ENCODE data around the gene SMPD4. TPM values are rescaled to one million over a fixed set of nuclear protein-coding genes. Genes with fewer than 3 reads are reported as not detected.
"Not testable (repeated sequence)": the region's sequence is repeated elsewhere in the genome, so short reads cannot be mapped to it uniquely, and the experiment has no call there.

SMPD4 gene
- total RNA-seq, 1 experiment from 2014 or later: 95.8 TPM

GRCh38 chr2:130152816-130153595 lies 28.4 kb downstream of the SMPD4 start:
- H3K9me3 Mint-ChIP-seq: no peaks in the 10 kb centered on the region
- H3K27ac Mint-ChIP-seq: no peak overlapping the region
- ChIA-PET CTCF (no interaction called here), POLR2A (no interaction called here)
- ATAC-seq (no peak), DNase-seq (ENCODE audit: low spot score) (no peak)
- H3K27me3 Mint-ChIP-seq (ENCODE audit: low read depth): no peaks in the 10 kb centered on the region
- H3K4me1 Mint-ChIP-seq: peaks cover 4% of the 10 kb centered on the region; the same call in 1 of the 2 replicates
- peaks cover 17% of the 10 kb centered on the region for H3K36me3 Mint-ChIP-seq
- no peak overlapping the region for H3K4me3 Mint-ChIP-seq
- TF ChIP-seq GRHL2 (CRISPR knock-in tag; IDR thresholded peaks at IDR 0.05; ENCODE audit: insufficient replicate concordance, severe bottlenecking): no peak

GRCh38 chr2:130152136-130152815 lies 29.1 kb downstream of the SMPD4 start:
- POLR2A ChIA-PET; H3K27me3 Mint-ChIP-seq (ENCODE audit: low read depth); ATAC-seq; H3K9me3 Mint-ChIP-seq; H3K27ac Mint-ChIP-seq; H3K4me3 Mint-ChIP-seq; CTCF ChIA-PET; DNase-seq (ENCODE audit: low spot score); H3K4me1 Mint-ChIP-seq: not testable (repeated sequence)
- H3K36me3 Mint-ChIP-seq: peaks cover 17% of the 10 kb centered on the region

- H3K9me3 Mint-ChIP-seq; H3K27me3 Mint-ChIP-seq (ENCODE audit: low read depth); H3K27ac Mint-ChIP-seq; POLR2A ChIA-PET; H3K4me3 Mint-ChIP-seq; H3K4me1 Mint-ChIP-seq; ATAC-seq; DNase-seq (ENCODE audit: low spot score); CTCF ChIA-PET: not testable (repeated sequence)
- peaks cover 14% of the 10 kb centered on the region for H3K36me3 Mint-ChIP-seq
Observed at GRCh38 chr2:130151145-130151512, 30.3 kb downstream of the SMPD4 start.

GRCh38 chr2:130150181-130151144 lies 30.9 kb downstream of the SMPD4 start:
- DNase-seq (ENCODE audit: low spot score) (no peak), ATAC-seq (peak; percentile 41)
- Mint-ChIP-seq H3K4me3 (no peak overlapping the region), H3K4me1 (peaks cover 4% of the 10 kb centered on the region; the same call in 1 of the 2 replicates), H3K27ac (peak overlapping the region; percentile 76; the same call in 1 of the 2 replicates), H3K27me3 (ENCODE audit: low read depth) (no peaks in the 10 kb centered on the region), H3K9me3 (no peaks in the 10 kb centered on the region), H3K36me3 (peaks cover 10% of the 10 kb centered on the region)
- TF ChIP-seq ZNF232 (CRISPR knock-in tag; IDR thresholded peaks at IDR 0.05) (no peak), NFYB (CRISPR knock-in tag; conservative IDR thresholded peaks at IDR 0.05; ENCODE audit: low read depth) (no peak), ATF2 (CRISPR knock-in tag; IDR thresholded peaks at IDR 0.05; ENCODE audit: borderline replicate concordance, low read depth) (no peak), PRDM15 (CRISPR knock-in tag; IDR thresholded peaks at IDR 0.05) (no peak), RELA (CRISPR knock-in tag; IDR thresholded peaks at IDR 0.05; ENCODE audit: borderline replicate concordance) (no peak), USF1 (CRISPR knock-in tag; IDR thresholded peaks at IDR 0.05) (no peak), ZMAT4 (CRISPR knock-in tag; IDR thresholded peaks at IDR 0.05) (no peak)
- ChIA-PET CTCF (no interaction called here), POLR2A (no interaction called here)

GRCh38 chr2:130148515-130148914 lies 32.9 kb downstream of the SMPD4 start:
- CTCF ChIA-PET; H3K27me3 Mint-ChIP-seq (ENCODE audit: low read depth); H3K9me3 Mint-ChIP-seq; DNase-seq (ENCODE audit: low spot score); ATAC-seq; H3K4me3 Mint-ChIP-seq; H3K4me1 Mint-ChIP-seq; POLR2A ChIA-PET; H3K27ac Mint-ChIP-seq; H3K36me3 Mint-ChIP-seq: not testable (repeated sequence)

- CTCF ChIA-PET; H3K36me3 Mint-ChIP-seq; H3K27ac Mint-ChIP-seq; H3K9me3 Mint-ChIP-seq; H3K27me3 Mint-ChIP-seq (ENCODE audit: low read depth); POLR2A ChIA-PET; H3K4me1 Mint-ChIP-seq: not testable (repeated sequence)
- DNase-seq (ENCODE audit: low spot score): peak; percentile 73
- ATAC-seq: peak; percentile 80
- peak within 1 kb of the TSS; percentile 79 for H3K4me3 Mint-ChIP-seq
Observed at GRCh38 chr2:130145006-130145414, 36.4 kb downstream of the SMPD4 start, which contains the start of gene CCDC74B. CCDC74B (minus strand) TSS chr2:130145112; CDS start chr2:130144996, 116 bp downstream.

All from WTC11 (cell line).